Astrocyte (in vitro differentiated cells and primary cell): ENCODE measurements around the gene TEX29. TPM values are rescaled to one million over a fixed set of nuclear protein-coding genes. Genes with fewer than 3 reads are reported as not detected.

Source experiments
- DNase-seq: peaks from one replicate; pipeline ENCODE4 v3.0.0-alpha.2; 2010; ENCODE audit warnings: low read depth
- FAIRE-seq: peaks from 2 replicates; lab custom pipeline; 2011; peaks lifted over from hg19 to GRCh38; lab: Jason Lieb, UNC
- H2AFZ ChIP-seq: 2 replicates; pipeline ENCODE4 v1.6.0; 2012; ENCODE audit warnings: low read depth, low read length, inconsistent platforms
- H3K27ac ChIP-seq: 2 replicates; pipeline ENCODE4 v1.5.1; 2011; ENCODE audit warnings: low read depth, low read length, inconsistent platforms
- H3K27me3 ChIP-seq: 2 replicates; pipeline ENCODE4 v1.6.0; 2011; ENCODE audit warnings: low read length, inconsistent platforms; ENCODE audit not compliant: insufficient read depth
- H3K36me3 ChIP-seq: 2 replicates; pipeline ENCODE4 v1.5.1; 2011; ENCODE audit warnings: low read length, inconsistent platforms; ENCODE audit not compliant: insufficient read depth
- H3K4me1 ChIP-seq: 2 replicates; pipeline ENCODE4 v1.5.1; 2011; ENCODE audit warnings: low read length, inconsistent platforms; ENCODE audit not compliant: insufficient read depth
- H3K4me2 ChIP-seq: 2 replicates; pipeline ENCODE4 v1.6.0; 2012; ENCODE audit warnings: low read length, inconsistent platforms
- H3K4me3 ChIP-seq: 2 replicates; pipeline ENCODE4 v1.5.1; 2011; ENCODE audit warnings: low read depth, mild to moderate bottlenecking, low read length, inconsistent platforms; ENCODE audit not compliant: insufficient read depth
- H3K79me2 ChIP-seq: 2 replicates; pipeline ENCODE4 v1.6.0; 2012; ENCODE audit warnings: mild to moderate bottlenecking, low read length, inconsistent platforms; ENCODE audit not compliant: insufficient read depth
- H3K9ac ChIP-seq: 2 replicates; pipeline ENCODE4 v1.6.0; 2012; ENCODE audit warnings: mild to moderate bottlenecking, low read length, inconsistent platforms
- H3K9me3 ChIP-seq: 2 replicates; pipeline ENCODE4 v1.5.1; 2012; ENCODE audit warnings: low read depth, mild to moderate bottlenecking, low read length, inconsistent platforms; ENCODE audit not compliant: insufficient read depth
- H4K20me1 ChIP-seq: 2 replicates; pipeline ENCODE4 v1.6.0; 2012; ENCODE audit warnings: low read length, inconsistent platforms; ENCODE audit not compliant: insufficient read depth
- H3K27ac Mint-ChIP-seq: one replicate; pipeline ENCODE4 v1.8.0; 2021; ENCODE audit warnings: mild to moderate bottlenecking, mixed read lengths; ENCODE audit not compliant: unreplicated experiment
- H3K27me3 Mint-ChIP-seq: one replicate; pipeline ENCODE4 v1.8.0; 2021; ENCODE audit warnings: low read depth, mixed read lengths; ENCODE audit not compliant: unreplicated experiment
- H3K36me3 Mint-ChIP-seq: one replicate; pipeline ENCODE4 v1.8.0; 2021; ENCODE audit warnings: low read depth, mixed read lengths; ENCODE audit not compliant: unreplicated experiment
- H3K4me1 Mint-ChIP-seq: one replicate; pipeline ENCODE4 v1.8.0; 2021; ENCODE audit warnings: low read depth, mixed read lengths; ENCODE audit not compliant: unreplicated experiment
- H3K4me3 Mint-ChIP-seq: one replicate; pipeline ENCODE4 v1.8.0; 2021; ENCODE audit warnings: mild to moderate bottlenecking, moderate library complexity, mixed read lengths; ENCODE audit not compliant: unreplicated experiment
- H3K9me3 Mint-ChIP-seq: one replicate; pipeline ENCODE4 v1.8.0; 2021; ENCODE audit warnings: mild to moderate bottlenecking, mixed read lengths; ENCODE audit not compliant: unreplicated experiment
- CTCF ChIP-seq: IDR thresholded peaks from 2 replicates; pipeline ENCODE4 v1.5.1; 2011; ENCODE audit warnings: low read depth, mild to moderate bottlenecking, inconsistent platforms, low read length, moderate library complexity; ENCODE audit not compliant: insufficient read depth
- EZH2 ChIP-seq: IDR thresholded peaks from 2 replicates; pipeline ENCODE4 v1.6.1; 2012; ENCODE audit warnings: mild to moderate bottlenecking, low read length, inconsistent platforms; ENCODE audit not compliant: insufficient read depth
- total RNA-seq: library from RNA; stranded (reverse); gene quantifications from 2 replicates; pipeline ENCODE4 v1.2.1, GENCODE V29; 2021

The TEX29 gene
- total RNA-seq, 1 donor from 2014 or later = 0.43 TPM

- Mint-ChIP-seq H3K36me3 (peaks cover 19% of the 10 kb centered on the region), H3K27ac (no peak overlapping the region), H3K27me3 (no peaks in the 10 kb centered on the region), H3K4me3 (no peak overlapping the region), H3K9me3 (no peaks in the 10 kb centered on the region), H3K4me1 (peaks cover 27% of the 10 kb centered on the region)
- Histone ChIP-seq H3K36me3 (peaks cover 22% of the 10 kb centered on the region), H3K4me1 (peaks cover 25% of the 10 kb centered on the region), H3K27me3 (no peaks in the 10 kb centered on the region), H3K4me3 (no peak overlapping the region), H3K27ac (no peak overlapping the region), H3K9ac (no peak overlapping the region), H3K9me3 (no peaks in the 10 kb centered on the region), H4K20me1 (peaks cover 4% of the 10 kb centered on the region), H2AFZ (no peak overlapping the region), H3K4me2 (no peak overlapping the region), H3K79me2 (peaks cover 16% of the 10 kb centered on the region)
- TF ChIP-seq EZH2 (no peak), CTCF (no peak)
- no peak for FAIRE-seq
- no peak for DNase-seq
Measured at GRCh38 chr13:111283991-111284390, 36.5 kb upstream of the TEX29 start.

- Histone ChIP-seq H3K4me1 (peaks cover 25% of the 10 kb centered on the region), H4K20me1 (peaks cover 4% of the 10 kb centered on the region), H3K9ac (no peak overlapping the region), H3K27ac (no peak overlapping the region), H3K79me2 (peaks cover 10% of the 10 kb centered on the region), H3K4me2 (no peak overlapping the region), H3K36me3 (peaks cover 25% of the 10 kb centered on the region), H3K4me3 (no peak overlapping the region), H3K9me3 (no peaks in the 10 kb centered on the region), H3K27me3 (no peaks in the 10 kb centered on the region), H2AFZ (no peak overlapping the region)
- H3K27me3 Mint-ChIP-seq = no peaks in the 10 kb centered on the region
- DNase-seq (no peak), FAIRE-seq (no peak)
- TF ChIP-seq EZH2 (no peak), CTCF (no peak)
- H3K36me3 Mint-ChIP-seq = peaks cover 18% of the 10 kb centered on the region
- no peaks in the 10 kb centered on the region for H3K9me3 Mint-ChIP-seq
- no peak overlapping the region for H3K27ac Mint-ChIP-seq
- H3K4me1 Mint-ChIP-seq = peaks cover 27% of the 10 kb centered on the region
- no peak overlapping the region for H3K4me3 Mint-ChIP-seq
Measured at GRCh38 chr13:111284565-111284964, 35.9 kb upstream of the TEX29 start.

GRCh38 chr13:111286162-111286561 is 34.3 kb upstream of the TEX29 start:
- Histone ChIP-seq H3K4me1 (peaks cover 16% of the 10 kb centered on the region), H4K20me1 (peaks cover 4% of the 10 kb centered on the region), H3K9me3 (no peaks in the 10 kb centered on the region), H3K4me2 (no peak overlapping the region), H3K27ac (no peak overlapping the region), H2AFZ (no peak overlapping the region), H3K36me3 (peaks cover 31% of the 10 kb centered on the region), H3K9ac (no peak overlapping the region), H3K79me2 (peaks cover 9% of the 10 kb centered on the region), H3K27me3 (no peaks in the 10 kb centered on the region), H3K4me3 (no peak overlapping the region)
- H3K27ac Mint-ChIP-seq = no peak overlapping the region
- no peak for DNase-seq
- TF ChIP-seq EZH2 (no peak), CTCF (no peak)
- H3K4me1 Mint-ChIP-seq = peaks cover 19% of the 10 kb centered on the region
- H3K9me3 Mint-ChIP-seq = no peaks in the 10 kb centered on the region
- no peak for FAIRE-seq
- peaks cover 19% of the 10 kb centered on the region for H3K36me3 Mint-ChIP-seq
- H3K4me3 Mint-ChIP-seq = no peak overlapping the region
- H3K27me3 Mint-ChIP-seq = no peaks in the 10 kb centered on the region
